Mononuclear cell (primary cell): ENCODE results near the gene IGBP1. TPM values are rescaled to one million over a fixed set of nuclear protein-coding genes. Genes with fewer than 3 reads are reported as not detected.
A peak's percentile ranks its signal among the peaks of the same experiment; 100 is the strongest.

ENCODE experiments used
- H3K27me3 ChIP-seq: 2 replicates; pipeline ENCODE4 v1.6.0; 2011; ENCODE audit warnings: low read length, control low read depth; ENCODE audit not compliant: insufficient read depth
- H3K4me1 ChIP-seq: 2 replicates; pipeline ENCODE4 v1.5.1; 2011; ENCODE audit warnings: mild to moderate bottlenecking, low read length, control low read depth; ENCODE audit not compliant: insufficient read depth
- H3K4me3 ChIP-seq: 2 replicates; pipeline ENCODE4 v1.5.1; 2011; ENCODE audit warnings: mild to moderate bottlenecking, low read length, moderate library complexity
- H3K9me3 ChIP-seq: 2 replicates; pipeline ENCODE4 v1.5.1; 2011; ENCODE audit warnings: low read depth, mild to moderate bottlenecking, control low read depth, low read length
- total RNA-seq: library from RNA; depleted of rRNA; stranded (reverse); fragments of >200 nt; gene quantifications from one replicate; pipeline ENCODE4 v1.2.3, GENCODE V29; 2012

Gene IGBP1
- total RNA-seq, 1 donor: 118 TPM

GRCh38 chrX:70132224-70132623 lies 1.0 kb upstream of the IGBP1 start:
- no peaks in the 10 kb centered on the region for H3K27me3 ChIP-seq
- no peaks in the 10 kb centered on the region for H3K9me3 ChIP-seq
- peaks cover 16% of the 10 kb centered on the region for H3K4me1 ChIP-seq
- no peak overlapping the region for H3K4me3 ChIP-seq

- H3K4me3 ChIP-seq: peak overlapping the region; percentile 69
- H3K27me3 ChIP-seq: no peaks in the 10 kb centered on the region
- H3K4me1 ChIP-seq: peaks cover 16% of the 10 kb centered on the region
Observed at GRCh38 chrX:70132877-70133302, 357 bp upstream of the IGBP1 start.

GRCh38 chrX:70134116-70134477 lies 850 bp downstream of the IGBP1 start:
- Histone ChIP-seq H3K4me3 (peak overlapping the region; percentile 69), H3K9me3 (no peaks in the 10 kb centered on the region), H3K27me3 (no peaks in the 10 kb centered on the region), H3K4me1 (peaks cover 16% of the 10 kb centered on the region)

More at GRCh38 chrX:70132877-70133302, 357 bp upstream of the IGBP1 start:
- no peaks in the 10 kb centered on the region for H3K9me3 ChIP-seq

DNA sequence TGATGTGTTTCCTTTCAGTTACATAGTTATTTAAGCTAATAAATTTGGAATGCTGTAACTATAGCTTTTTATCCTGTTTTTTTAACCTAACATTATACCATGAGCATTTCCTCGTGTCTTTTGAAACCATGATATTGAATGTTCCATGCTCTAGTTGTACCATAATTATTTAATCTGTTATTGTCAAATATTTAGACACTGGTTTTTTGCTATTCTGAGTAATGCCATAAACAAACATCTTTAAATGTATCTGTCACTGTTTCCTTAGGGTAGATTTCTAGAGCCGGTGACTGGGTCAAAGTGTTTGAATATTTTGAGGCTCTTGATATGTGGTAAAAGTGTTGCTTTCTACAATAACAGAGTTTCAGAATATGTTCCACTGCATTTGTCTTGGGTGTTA lies 5.4 kb downstream of the IGBP1 start:
- Histone ChIP-seq H3K9me3 (no peaks in the 10 kb centered on the region), H3K4me3 (no peak overlapping the region), H3K27me3 (no peaks in the 10 kb centered on the region), H3K4me1 (peaks cover 16% of the 10 kb centered on the region)

GRCh38 chrX:70139736-70140135 lies 6.5 kb downstream of the IGBP1 start:
- no peaks in the 10 kb centered on the region for H3K9me3 ChIP-seq
- H3K4me1 ChIP-seq: peaks cover 10% of the 10 kb centered on the region
- no peaks in the 10 kb centered on the region for H3K27me3 ChIP-seq
- H3K4me3 ChIP-seq: no peak overlapping the region

DNA sequence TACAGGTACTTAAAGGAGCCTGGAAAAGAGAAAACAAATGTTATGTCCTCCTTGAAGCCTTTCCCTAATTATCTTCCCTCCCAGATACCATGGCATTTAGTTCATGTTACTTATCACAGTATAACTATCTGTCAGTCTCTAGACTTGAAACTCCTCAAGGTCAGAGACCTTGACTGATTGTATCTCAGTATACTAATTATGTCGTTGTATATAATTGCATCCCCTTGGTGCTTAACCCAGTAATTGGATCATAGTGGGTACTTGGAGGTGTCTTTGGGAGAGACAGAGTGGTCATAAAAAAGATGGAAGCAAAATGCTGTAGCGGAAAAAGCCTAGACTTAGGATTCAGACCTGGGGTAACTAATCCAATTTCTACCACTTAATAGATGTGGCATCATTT lies 8.1 kb downstream of the IGBP1 start:
- Histone ChIP-seq H3K4me1 (no peaks in the 10 kb centered on the region), H3K27me3 (no peaks in the 10 kb centered on the region), H3K4me3 (no peak overlapping the region), H3K9me3 (no peaks in the 10 kb centered on the region)

DNA sequence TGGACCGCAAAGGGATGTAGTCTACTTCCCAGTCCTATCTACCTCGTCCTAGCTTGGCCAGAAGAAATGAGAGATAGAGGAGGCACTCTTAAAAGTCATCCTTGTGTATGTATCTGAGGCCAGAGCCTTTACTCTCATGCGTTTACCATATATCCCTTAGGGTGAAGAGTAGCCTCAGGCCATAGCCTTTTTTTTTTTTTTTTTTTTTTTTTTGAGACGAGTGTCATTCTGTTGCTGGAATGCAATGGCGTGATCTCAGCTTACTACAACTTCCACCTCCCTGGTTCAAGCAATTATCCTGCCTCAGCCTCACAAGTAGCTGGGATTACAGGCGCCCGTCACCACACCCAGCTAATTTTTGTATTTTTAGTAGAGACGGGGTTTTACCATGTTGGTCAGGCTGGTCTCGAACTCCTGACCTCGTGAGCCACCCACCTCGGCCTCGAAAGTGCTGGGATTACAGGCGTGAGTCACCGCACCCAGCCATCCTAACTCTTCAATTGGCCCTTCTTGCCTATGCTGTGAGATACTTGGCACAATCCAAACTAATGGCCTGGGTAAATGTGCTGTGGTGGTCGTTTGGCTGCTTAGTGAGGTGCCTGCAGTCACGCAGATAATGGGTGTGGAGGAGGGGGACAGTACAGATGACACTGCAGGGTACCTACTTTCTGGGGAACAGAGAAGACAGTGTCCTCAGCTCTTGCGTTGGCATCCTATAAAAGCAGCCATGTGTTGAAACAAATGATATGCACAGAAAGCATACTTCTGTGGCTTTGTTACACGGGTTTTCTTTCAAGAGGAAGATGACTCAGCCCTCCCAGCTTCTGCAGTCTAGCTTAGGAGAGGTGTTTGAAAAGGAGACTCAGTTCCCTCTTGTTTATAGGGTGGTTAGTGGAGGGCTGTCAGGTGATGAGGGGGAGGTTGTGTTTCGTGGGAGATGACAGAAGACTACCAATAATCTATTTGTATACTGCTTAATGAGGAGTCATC lies 33.6 kb downstream of the IGBP1 start:
- H3K9me3 ChIP-seq: no peaks in the 10 kb centered on the region

GRCh38 chrX:70168238-70169188 lies 35.3 kb downstream of the IGBP1 start:
- Histone ChIP-seq H3K4me1 (no peaks in the 10 kb centered on the region), H3K9me3 (no peaks in the 10 kb centered on the region), H3K4me3 (no peak overlapping the region), H3K27me3 (no peaks in the 10 kb centered on the region)

More for the DNA sequence above, 33.6 kb downstream of the IGBP1 start:
- H3K27me3 ChIP-seq: no peaks in the 10 kb centered on the region
- no peak overlapping the region for H3K4me3 ChIP-seq
- H3K4me1 ChIP-seq: no peaks in the 10 kb centered on the region

DNA sequence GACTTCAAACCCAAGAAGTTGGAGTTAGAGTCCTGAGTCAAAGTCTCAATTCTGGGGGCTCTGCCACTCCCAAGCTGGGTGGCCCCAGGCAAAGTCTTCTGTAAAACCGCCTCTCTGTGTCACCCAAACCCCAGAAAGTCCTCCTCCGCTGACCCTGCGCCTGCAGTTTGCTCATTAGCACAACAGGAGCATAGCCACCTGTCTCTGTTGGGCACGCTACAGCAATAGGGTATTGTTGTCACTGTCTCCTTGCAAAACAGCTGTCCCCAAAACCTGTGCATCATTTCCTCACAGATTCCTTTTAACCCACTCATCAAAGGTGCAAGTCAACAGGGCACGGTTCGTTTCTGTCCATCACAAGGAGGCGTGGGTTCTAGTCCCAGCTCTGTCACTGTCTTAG lies 36.0 kb downstream of the IGBP1 start:
- no peaks in the 10 kb centered on the region for H3K27me3 ChIP-seq
- no peaks in the 10 kb centered on the region for H3K9me3 ChIP-seq
- no peaks in the 10 kb centered on the region for H3K4me1 ChIP-seq

DNA sequence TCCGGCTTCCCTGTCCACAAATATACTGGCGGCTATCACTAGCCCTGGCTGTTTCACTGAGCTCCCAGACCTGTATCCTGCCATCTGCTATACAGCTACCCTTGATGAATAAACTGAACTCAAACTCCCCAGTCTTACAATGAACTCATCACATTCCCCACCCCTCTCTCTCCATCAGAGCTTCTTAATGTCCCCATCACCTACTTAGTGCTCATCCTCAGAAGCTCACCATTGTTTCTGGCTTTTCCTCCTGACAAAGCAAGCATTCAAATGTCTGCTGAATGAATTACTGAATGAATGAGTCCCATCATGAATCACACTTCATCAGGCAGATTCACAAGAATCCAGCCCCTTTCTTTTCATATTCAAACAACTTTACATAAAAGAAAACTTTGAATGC lies 38.4 kb downstream of the IGBP1 start:
- Histone ChIP-seq H3K27me3 (no peaks in the 10 kb centered on the region), H3K4me3 (no peak overlapping the region), H3K9me3 (no peaks in the 10 kb centered on the region), H3K4me1 (no peaks in the 10 kb centered on the region)

More for the DNA sequence above, 36.0 kb downstream of the IGBP1 start:
- no peak overlapping the region for H3K4me3 ChIP-seq

DNA sequence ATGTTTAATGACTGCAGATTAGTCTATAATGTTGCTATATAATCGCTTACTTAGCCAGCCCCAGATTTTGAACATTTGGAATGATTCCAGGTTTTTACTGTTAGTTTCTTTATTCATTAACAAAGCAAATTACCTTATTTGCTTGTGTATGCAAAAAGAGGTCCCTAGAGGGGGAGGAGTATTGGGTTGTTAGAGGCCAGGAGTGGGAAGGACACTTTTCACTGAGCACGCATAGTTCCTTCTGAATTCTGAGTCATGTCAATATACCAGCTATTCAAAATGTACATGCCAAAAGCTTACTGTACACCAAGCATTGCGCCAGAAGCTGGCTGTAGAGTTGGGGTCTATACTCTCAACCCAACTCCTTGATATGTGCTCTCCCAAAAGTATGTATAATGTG lies 39.0 kb downstream of the IGBP1 start:
- no peaks in the 10 kb centered on the region for H3K4me1 ChIP-seq
- H3K27me3 ChIP-seq: no peaks in the 10 kb centered on the region
- no peak overlapping the region for H3K4me3 ChIP-seq
- no peaks in the 10 kb centered on the region for H3K9me3 ChIP-seq

GRCh38 chrX:70172964-70173363 lies 39.7 kb downstream of the IGBP1 start:
- no peaks in the 10 kb centered on the region for H3K9me3 ChIP-seq

GRCh38 chrX:70174754-70175153 lies 41.5 kb downstream of the IGBP1 start:
- H3K9me3 ChIP-seq: no peaks in the 10 kb centered on the region
- no peak overlapping the region for H3K4me3 ChIP-seq
- H3K27me3 ChIP-seq: no peaks in the 10 kb centered on the region
- no peaks in the 10 kb centered on the region for H3K4me1 ChIP-seq

More at GRCh38 chrX:70172964-70173363, 39.7 kb downstream of the IGBP1 start:
- Histone ChIP-seq H3K4me3 (no peak overlapping the region), H3K27me3 (no peaks in the 10 kb centered on the region), H3K4me1 (no peaks in the 10 kb centered on the region)

- Histone ChIP-seq H3K9me3 (no peaks in the 10 kb centered on the region), H3K27me3 (no peaks in the 10 kb centered on the region), H3K4me1 (no peaks in the 10 kb centered on the region), H3K4me3 (no peak overlapping the region)
Observed at GRCh38 chrX:70175338-70175737, 42.1 kb downstream of the IGBP1 start.

DNA sequence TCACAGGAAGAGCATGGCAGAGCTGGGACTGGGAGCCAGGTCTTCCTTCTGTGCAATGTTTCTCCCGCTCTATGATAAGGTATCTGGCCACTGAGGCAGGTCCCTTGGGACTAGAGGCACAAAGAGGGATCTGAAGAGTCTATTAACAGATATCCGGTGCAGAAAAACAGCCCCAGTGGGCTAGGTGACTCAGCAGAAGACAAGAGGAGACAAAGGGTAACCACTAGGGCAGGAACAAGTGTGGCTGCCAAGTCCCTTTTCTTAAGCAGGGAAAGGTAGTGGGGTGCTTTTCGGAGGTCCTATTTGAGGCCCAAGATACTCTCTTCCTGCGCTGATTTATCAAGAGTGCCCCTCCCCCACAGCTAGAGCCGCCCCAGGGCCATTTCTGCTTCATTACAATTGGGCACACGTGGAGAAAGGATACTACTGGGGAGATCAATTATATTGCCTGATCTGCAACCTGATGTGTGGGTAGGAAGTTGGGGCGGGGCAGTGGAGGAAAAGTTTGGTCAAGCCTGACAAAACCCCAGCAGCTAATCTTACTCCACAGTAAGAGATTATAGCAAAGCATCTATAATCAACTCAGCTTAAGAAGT lies 43.8 kb downstream of the IGBP1 start, which contains the start of gene DGAT2L6:
Gene DGAT2L6 (plus strand): TSS at position 546 of the 596 bp plus-strand sequence. CDS start 100 bp downstream, outside the sequence.
- no peak within 1 kb of the TSS for H3K4me3 ChIP-seq
- no peaks in the 10 kb centered on the region for H3K27me3 ChIP-seq
- H3K4me1 ChIP-seq: no peaks in the 10 kb centered on the region
- H3K9me3 ChIP-seq: no peaks in the 10 kb centered on the region
